ENCODE data around the gene ZFC3H1.
A peak's percentile ranks its signal among the peaks of the same experiment; 100 is the strongest.

ZFC3H1 gene, protein sequence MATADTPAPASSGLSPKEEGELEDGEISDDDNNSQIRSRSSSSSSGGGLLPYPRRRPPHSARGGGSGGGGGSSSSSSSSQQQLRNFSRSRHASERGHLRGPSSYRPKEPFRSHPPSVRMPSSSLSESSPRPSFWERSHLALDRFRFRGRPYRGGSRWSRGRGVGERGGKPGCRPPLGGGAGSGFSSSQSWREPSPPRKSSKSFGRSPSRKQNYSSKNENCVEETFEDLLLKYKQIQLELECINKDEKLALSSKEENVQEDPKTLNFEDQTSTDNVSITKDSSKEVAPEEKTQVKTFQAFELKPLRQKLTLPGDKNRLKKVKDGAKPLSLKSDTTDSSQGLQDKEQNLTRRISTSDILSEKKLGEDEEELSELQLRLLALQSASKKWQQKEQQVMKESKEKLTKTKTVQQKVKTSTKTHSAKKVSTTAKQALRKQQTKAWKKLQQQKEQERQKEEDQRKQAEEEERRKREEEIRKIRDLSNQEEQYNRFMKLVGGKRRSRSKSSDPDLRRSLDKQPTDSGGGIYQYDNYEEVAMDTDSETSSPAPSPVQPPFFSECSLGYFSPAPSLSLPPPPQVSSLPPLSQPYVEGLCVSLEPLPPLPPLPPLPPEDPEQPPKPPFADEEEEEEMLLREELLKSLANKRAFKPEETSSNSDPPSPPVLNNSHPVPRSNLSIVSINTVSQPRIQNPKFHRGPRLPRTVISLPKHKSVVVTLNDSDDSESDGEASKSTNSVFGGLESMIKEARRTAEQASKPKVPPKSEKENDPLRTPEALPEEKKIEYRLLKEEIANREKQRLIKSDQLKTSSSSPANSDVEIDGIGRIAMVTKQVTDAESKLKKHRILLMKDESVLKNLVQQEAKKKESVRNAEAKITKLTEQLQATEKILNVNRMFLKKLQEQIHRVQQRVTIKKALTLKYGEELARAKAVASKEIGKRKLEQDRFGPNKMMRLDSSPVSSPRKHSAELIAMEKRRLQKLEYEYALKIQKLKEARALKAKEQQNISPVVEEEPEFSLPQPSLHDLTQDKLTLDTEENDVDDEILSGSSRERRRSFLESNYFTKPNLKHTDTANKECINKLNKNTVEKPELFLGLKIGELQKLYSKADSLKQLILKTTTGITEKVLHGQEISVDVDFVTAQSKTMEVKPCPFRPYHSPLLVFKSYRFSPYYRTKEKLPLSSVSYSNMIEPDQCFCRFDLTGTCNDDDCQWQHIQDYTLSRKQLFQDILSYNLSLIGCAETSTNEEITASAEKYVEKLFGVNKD (N-terminal part only)

DNA sequence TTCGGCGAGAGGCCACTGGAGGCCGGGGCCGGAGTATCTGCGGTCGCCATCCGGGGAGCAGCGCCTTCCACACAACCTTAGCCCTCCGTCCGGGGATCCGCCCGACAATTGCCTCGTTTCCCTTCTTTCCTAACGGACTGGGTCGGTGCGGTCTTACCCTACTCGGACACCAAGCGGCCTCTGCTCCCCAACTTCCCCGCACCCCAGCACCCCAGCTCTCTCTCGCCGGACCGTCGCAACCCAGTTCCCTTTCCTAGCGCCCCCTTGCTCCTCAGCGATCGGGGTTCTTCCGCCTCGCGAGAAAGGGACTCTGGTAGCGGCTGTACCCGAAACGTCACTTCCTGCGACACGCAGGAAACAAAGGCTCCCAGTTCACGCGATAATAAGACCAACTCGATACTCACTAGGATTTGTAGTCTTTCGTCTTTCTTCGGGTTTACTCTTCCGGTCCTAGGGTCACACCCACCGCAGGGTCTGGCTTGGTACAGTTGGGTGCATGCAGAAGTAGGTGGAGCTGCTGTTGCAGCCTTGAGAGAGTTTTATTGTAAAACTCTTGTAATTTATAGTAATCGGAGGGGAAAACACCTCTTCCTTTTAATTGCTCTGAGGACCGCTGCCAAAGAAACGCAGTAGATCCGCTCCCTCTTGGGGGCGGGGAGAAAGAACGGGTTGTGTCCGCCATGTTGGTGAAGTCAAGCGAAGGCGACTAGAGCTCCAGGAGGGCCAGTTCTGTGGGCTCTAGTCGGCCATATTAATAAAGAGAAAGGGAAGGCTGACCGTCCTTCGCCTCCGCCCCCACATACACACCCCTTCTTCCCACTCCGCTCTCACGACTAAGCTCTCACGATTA, at the start of gene ZFC3H1, which contains the start of gene THAP2:
Gene ZFC3H1 (minus strand): TSS at position 288 of the 850 bp plus-strand sequence. CDS start 238 bp downstream, at position 50.
Gene THAP2 (plus strand): TSS at position 741 of the 850 bp plus-strand sequence. CDS start 209 bp downstream, outside the sequence.
- H3K4me3 ChIP-seq (ENCODE audit: low read depth, low read length) = peak within 1 kb of the TSS; percentile 90
- TF ChIP-seq, protein P1, sequence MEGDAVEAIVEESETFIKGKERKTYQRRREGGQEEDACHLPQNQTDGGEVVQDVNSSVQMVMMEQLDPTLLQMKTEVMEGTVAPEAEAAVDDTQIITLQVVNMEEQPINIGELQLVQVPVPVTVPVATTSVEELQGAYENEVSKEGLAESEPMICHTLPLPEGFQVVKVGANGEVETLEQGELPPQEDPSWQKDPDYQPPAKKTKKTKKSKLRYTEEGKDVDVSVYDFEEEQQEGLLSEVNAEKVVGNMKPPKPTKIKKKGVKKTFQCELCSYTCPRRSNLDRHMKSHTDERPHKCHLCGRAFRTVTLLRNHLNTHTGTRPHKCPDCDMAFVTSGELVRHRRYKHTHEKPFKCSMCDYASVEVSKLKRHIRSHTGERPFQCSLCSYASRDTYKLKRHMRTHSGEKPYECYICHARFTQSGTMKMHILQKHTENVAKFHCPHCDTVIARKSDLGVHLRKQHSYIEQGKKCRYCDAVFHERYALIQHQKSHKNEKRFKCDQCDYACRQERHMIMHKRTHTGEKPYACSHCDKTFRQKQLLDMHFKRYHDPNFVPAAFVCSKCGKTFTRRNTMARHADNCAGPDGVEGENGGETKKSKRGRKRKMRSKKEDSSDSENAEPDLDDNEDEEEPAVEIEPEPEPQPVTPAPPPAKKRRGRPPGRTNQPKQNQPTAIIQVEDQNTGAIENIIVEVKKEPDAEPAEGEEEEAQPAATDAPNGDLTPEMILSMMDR (IDR thresholded peaks at IDR 0.05; ENCODE audit: borderline replicate concordance, insufficient read depth, low read depth, low read length) = peak; percentile 39; the same call in 1 of the 2 replicates

DNA sequence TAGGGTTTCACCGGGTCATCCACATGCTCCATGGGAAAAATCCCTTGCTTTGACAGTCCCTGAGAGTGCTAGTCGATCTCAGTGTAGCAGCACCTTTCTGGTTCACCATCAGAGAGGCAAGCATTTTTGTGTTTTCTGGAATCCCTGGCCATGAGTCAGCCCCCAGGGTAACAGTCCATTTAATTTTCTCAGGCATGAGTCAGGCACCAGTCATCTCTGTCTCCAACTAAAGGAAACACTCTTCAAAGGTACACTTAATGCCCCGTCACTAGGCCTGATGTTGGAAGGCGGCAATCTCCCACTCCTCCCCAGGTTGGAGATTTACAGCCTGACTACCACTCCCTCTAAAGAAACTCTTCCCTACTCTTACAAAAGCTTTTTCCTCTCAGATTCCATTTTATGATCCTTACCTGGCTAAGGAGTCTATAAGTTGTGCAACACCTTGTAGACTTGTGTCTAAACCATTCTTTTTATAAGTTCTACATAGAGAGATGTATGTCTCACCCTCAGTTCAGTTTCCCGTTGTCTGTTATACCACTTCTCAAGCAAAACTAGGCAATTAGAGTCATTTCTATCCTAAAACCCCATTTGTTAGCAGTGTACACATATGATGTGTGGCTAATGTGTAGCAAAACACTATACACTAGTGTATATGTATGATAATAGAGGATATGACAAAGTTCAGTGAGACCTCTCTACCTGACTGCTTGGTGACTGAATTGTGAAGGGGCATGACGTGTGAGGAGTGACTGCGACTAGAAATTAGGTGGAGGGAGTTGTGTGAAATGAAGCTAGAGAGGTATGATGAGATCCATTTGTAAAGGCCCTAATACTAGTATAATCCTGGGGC, 46.9 kb upstream of the ZFC3H1 start:
- TF ChIP-seq, protein P1 (IDR thresholded peaks at IDR 0.05; ENCODE audit: borderline replicate concordance, insufficient read depth, low read depth, low read length) = no peak
- no peak overlapping the region for H3K4me3 ChIP-seq (ENCODE audit: low read depth, low read length)

DNA sequence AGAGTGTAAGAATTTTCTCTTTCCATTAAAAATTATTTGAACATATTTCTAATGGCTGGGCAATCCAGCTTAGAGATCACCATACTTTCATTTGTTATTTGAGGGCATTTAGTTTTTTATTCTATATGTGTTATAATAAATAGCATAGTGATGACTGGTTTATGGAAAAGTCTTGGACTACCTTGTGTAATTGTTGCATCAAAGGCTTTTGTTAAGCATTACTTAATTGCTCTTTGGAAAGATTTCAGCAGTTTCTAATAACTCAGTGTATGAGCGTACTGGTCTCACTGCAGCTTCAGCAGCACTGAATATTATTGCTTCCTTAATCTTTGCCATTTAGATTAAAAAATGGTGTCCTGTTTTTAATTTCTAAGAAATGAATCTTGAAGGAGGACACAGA, 45.0 kb upstream of the ZFC3H1 start:
- H3K4me3 ChIP-seq (ENCODE audit: low read depth, low read length) = no peak overlapping the region
- TF ChIP-seq, protein P1 (IDR thresholded peaks at IDR 0.05; ENCODE audit: borderline replicate concordance, insufficient read depth, low read depth, low read length) = no peak

DNA sequence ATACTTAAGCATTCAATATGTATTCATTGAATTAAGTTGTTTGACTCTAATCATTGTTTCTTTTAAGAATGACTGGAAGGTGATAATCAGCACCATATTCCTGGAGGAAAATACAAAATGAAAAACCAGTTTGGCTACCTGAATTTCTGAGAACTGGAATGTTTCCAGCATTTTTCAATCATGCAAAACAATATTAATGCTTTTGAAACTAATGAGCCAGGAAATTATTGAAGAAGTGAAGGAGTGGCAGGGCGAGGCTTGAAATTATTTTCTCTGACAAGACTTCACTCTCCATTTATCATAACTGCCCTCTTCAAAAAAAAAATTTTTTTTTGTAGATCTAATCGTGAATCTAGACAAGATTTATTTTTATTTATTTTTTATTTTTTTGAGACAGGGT, 41.3 kb upstream of the ZFC3H1 start:
- no peak overlapping the region for H3K4me3 ChIP-seq (ENCODE audit: low read depth, low read length)
- TF ChIP-seq, protein P1 (IDR thresholded peaks at IDR 0.05; ENCODE audit: borderline replicate concordance, insufficient read depth, low read depth, low read length) = no peak

DNA sequence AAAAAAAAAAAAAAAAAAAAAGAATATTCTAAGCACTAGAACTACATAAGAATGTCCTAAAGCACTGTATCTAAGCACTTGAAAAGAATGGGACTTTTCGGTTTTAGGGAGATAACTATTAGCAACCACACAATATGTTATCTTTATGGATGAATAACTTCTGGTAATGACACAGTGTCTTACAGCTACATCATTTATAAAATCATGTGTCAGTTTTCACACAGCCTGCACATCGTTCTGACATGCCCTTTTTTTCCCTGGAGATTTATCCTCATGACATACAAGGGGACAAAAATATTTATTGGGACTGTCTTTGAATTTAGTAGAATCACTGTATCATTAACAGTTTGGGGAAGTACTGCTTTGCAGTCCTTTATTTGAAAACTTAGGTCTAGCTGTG, 39.6 kb upstream of the ZFC3H1 start:
- TF ChIP-seq, protein P1 (IDR thresholded peaks at IDR 0.05; ENCODE audit: borderline replicate concordance, insufficient read depth, low read depth, low read length) = no peak
- no peak overlapping the region for H3K4me3 ChIP-seq (ENCODE audit: low read depth, low read length)

Measured in GM12875 (cell line).